ENCODE data around the gene AMY2A. TPM values are rescaled to one million over a fixed set of nuclear protein-coding genes. Genes with fewer than 3 reads are reported as not detected.

The AMY2A gene
- total RNA-seq, result not detected in 2 replicates

DNA sequence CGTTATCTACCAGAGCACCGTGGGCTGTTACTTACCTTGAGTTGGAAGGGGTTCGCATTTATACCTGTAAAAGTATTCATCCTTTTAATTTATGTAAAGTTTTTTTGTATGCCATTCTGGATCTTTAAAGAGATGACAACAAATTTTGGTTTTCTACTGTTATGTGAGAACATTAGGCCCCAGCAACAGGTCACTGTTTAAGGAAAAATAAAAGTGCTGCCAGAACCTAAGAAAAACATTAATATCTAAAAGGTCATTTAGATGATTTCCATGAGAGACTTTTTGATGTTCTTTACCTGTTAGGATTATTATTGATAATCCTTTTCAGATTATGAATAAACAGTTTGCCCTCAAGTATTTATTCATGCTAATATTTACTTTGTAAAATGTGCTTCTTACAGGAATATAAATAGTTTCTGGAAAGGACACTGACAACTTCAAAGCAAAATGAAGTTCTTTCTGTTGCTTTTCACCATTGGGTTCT lies at the start of gene AMY2A:
Gene AMY2A, plus strand, starts transcription at position 434 of the 484 bp plus-strand sequence. Its CDS starts 14 bp downstream, at position 448.

DNA sequence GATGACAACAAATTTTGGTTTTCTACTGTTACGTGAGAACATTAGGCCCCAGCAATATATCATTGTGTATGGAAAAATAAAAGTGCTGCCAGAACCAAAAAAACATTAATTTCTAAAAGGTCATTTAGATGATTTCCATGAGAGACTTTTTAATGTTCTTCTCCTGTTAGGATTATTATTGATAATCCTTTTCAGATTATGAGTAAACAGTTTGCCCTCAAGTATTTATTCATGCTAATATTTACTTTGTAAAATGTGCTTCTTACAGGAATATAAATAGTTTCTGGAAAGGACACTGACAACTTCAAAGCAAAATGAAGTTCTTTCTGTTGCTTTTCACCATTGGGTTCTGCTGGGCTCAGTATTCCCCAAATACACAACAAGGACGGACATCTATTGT lies 45.9 kb upstream of the AMY2A start, which contains the start of gene AMY2B:
Gene AMY2B, plus strand, starts transcription at position 301 of the 400 bp plus-strand sequence. Its CDS starts 14 bp downstream, at position 315.

DNA sequence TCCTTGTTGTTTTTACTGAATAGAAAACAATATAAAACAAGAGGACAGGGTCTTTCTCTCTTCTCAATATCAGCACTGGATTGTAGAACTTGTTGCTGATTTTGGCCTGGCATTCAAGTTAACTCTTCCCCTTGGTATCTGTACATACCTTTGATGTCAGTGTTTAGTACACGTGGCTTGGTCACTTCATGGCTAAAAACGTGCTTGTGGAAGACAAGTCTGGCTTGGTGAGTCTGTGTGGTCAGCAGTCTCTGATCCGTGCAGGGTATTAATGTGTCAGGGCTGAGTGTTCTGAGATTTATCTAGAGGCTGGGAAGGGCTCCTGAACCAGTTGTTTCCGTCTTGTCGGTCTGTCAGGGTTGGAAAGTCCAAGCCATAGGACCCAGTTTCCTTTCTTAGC lies 38.2 kb downstream of the AMY2A start, which contains the start of gene AMY1A:
Gene AMY1A, plus strand, starts transcription at position 301 of the 400 bp plus-strand sequence. CDS start 571 bp downstream, outside the sequence.

Other genes with a start within 250 kb of the AMY2A start
- 1.2 and 3.8 TPM in 2 replicates for gene RNPC3, start 91.7 kb upstream of the AMY2A start, total RNA-seq
- 2.1 and 2.7 TPM in 2 replicates for gene AMY2B, start 45.8 kb upstream of the AMY2A start, total RNA-seq
- not detected in 2 replicates for gene AMY1A, start 38.3 kb downstream of the AMY2A start, total RNA-seq
- gene AMY1B, start 78.8 kb downstream of the AMY2A start, total RNA-seq, result not detected in 2 replicates
- not detected in 2 replicates for gene AMY1C, start 132.5 kb downstream of the AMY2A start, total RNA-seq

Data from tracheal epithelial cell (primary cell).